HepG2 (cell line): Measurements from ENCODE around the gene PISD. TPM values are rescaled to one million over a fixed set of nuclear protein-coding genes. Genes with fewer than 3 reads are reported as not detected.

Source experiments
- ATAC-seq: fragments of 200-7000 bp; cut with Tn5 transposase; 3 replicates; pipeline ENCODE4 v1.9.1; 2020; ENCODE audit warnings: mild to moderate bottlenecking, moderate library complexity
- BruUV-seq: library from RNA; stranded (reverse); fragments of 400-500 nt; replicated peaks from 2 replicates; lab custom pipeline; 2021; lab: Mats Ljungman, UMichigan
- CTCF ChIA-PET: fragments of 300-600 bp; formaldehyde crosslinking; extraction: SDS; loops from one replicate; lab custom pipeline; 2021; ENCODE audit warnings: low total read pairs, inconsistent platforms, low intra/inter-chr PET ratio; lab: Yijun Ruan, JAX
- POLR2A ChIA-PET: fragments of 350-600 bp; sonication (Branson Sonifier 250); formaldehyde crosslinking; loops from one replicate; lab custom pipeline; 2020; ENCODE audit warnings: antibody characterized with exemption, inconsistent platforms; lab: Yijun Ruan, JAX
- DNase-seq: peaks from one replicate; pipeline ENCODE4 v3.0.0-alpha.2; 2015; ENCODE audit warnings: low spot score
- FAIRE-seq: peaks from 3 replicates; lab custom pipeline; 2011; peaks lifted over from hg19 to GRCh38; lab: Jason Lieb, UNC
- H2AFZ ChIP-seq: one replicate; pipeline ENCODE4 v1.6.1; 2011; ENCODE audit warnings: low read length, inconsistent platforms
- H3K27ac ChIP-seq: fragments of 300-600 bp; 3 replicates; pipeline ENCODE4 v1.8.0; 2011; ENCODE audit warnings: mixed run types, mild to moderate bottlenecking, mixed read lengths, low read length, inconsistent platforms; ENCODE audit not compliant: insufficient read depth; ENCODE audit errors: extremely low read length
- H3K27me3 ChIP-seq, 2 experiments: fragments of 200-600 bp in 1 of 2; 2 replicates in 1 of 2; 3 replicates in 1 of 2; pipeline versions ENCODE4 v1.6.0 to v1.8.0; 2011; ENCODE audit warnings: low read length in 2 of 2, mild to moderate bottlenecking in 2 of 2, moderate library complexity in 2 of 2, inconsistent platforms in 1 of 2; ENCODE audit not compliant: insufficient read depth in 2 of 2, control insufficient read depth in 1 of 2
- H3K36me3 ChIP-seq, 2 experiments: fragments of 200-600 bp in 1 of 2; replicated peaks in 1 of 2; 2 replicates in 1 of 2; 3 replicates in 1 of 2; pipeline versions ENCODE4 v1.5.1 to v1.8.0; 2011; ENCODE audit warnings: low read length in 2 of 2, inconsistent platforms in 1 of 2; ENCODE audit not compliant: insufficient read depth in 2 of 2, control insufficient read depth in 1 of 2
- H3K4me1 ChIP-seq: 2 replicates; pipeline ENCODE4 v1.5.1; 2012; ENCODE audit warnings: low read length, inconsistent platforms; ENCODE audit not compliant: insufficient read depth
- H3K4me2 ChIP-seq: 2 replicates; pipeline ENCODE4 v1.6.0; 2011; ENCODE audit warnings: low read depth, low read length, inconsistent platforms
- H3K4me3 ChIP-seq, 3 experiments: fragments of 200-600 bp in 1 of 3; sonication (generic), shearing (Covaris generic) in 1 of 3; replicated peaks in 1 of 3; 2 replicates each; pipeline ENCODE4 v1.5.1; 2011 to 2016; ENCODE audit warnings: low read length in 3 of 3, inconsistent platforms in 2 of 3, low read depth in 2 of 3, mild to moderate bottlenecking in 2 of 3, control low read depth in 1 of 3, mixed read lengths in 1 of 3; ENCODE audit not compliant: insufficient read depth in 1 of 3
- H3K79me2 ChIP-seq: one replicate; pipeline ENCODE4 v1.6.1; 2011; ENCODE audit warnings: low read length, inconsistent platforms; ENCODE audit not compliant: insufficient read depth
- H3K9ac ChIP-seq: 2 replicates; pipeline ENCODE4 v1.6.0; 2011; ENCODE audit warnings: mild to moderate bottlenecking, low read depth, low read length, inconsistent platforms; ENCODE audit not compliant: insufficient read depth
- H3K9me3 ChIP-seq: 2 replicates; pipeline ENCODE4 v1.5.1; 2012; ENCODE audit warnings: mild to moderate bottlenecking, low read length
- H4K20me1 ChIP-seq: 2 replicates; pipeline ENCODE4 v1.6.0; 2011; ENCODE audit warnings: inconsistent platforms, mild to moderate bottlenecking, low read length, moderate library complexity; ENCODE audit not compliant: insufficient read depth
- JDP2 ChIP-seq: sonication (generic); formaldehyde crosslinking; IDR thresholded peaks from 2 replicates; pipeline ENCODE4 v1.8.1; 2022; ENCODE audit warnings: missing genetic modification reagents, borderline replicate concordance
- MEIS1 ChIP-seq: sonication (generic); formaldehyde crosslinking; IDR thresholded peaks from 2 replicates; pipeline ENCODE4 v1.9.0; 2021; ENCODE audit warnings: mild to moderate bottlenecking, missing genetic modification reagents, moderate library complexity, borderline replicate concordance
- NR2F1 ChIP-seq, 2 experiments: fragments of 450-650 bp in 1 of 2; formaldehyde crosslinking in 1 of 2; IDR thresholded peaks; 2 replicates each; pipeline versions ENCODE4 v1.5.0 to v1.6.1; 2016 to 2020; ENCODE audit warnings: mild to moderate bottlenecking in 1 of 2, missing compliant biosample characterization in 1 of 2, missing genetic modification reagents in 1 of 2, moderate library complexity in 1 of 2
- YEATS2 ChIP-seq: sonication (generic); formaldehyde crosslinking; IDR thresholded peaks from 2 replicates; pipeline ENCODE4 v1.4.0; 2020; ENCODE audit warnings: missing genetic modification reagents, borderline replicate concordance
- ZNF121 ChIP-seq: sonication (generic); formaldehyde crosslinking; IDR thresholded peaks from 2 replicates; pipeline ENCODE4 v1.5.0; 2020; ENCODE audit warnings: mild to moderate bottlenecking, missing genetic modification reagents
- ZSCAN30 ChIP-seq: sonication (generic); formaldehyde crosslinking; IDR thresholded peaks from 2 replicates; pipeline ENCODE4 v1.5.0; 2020; ENCODE audit warnings: mild to moderate bottlenecking, missing genetic modification reagents
- WGBS: methylation state at CpG from one replicate; pipeline ENCODE4 v1.1.6; 2017; ENCODE audit warnings: low lambda C conversion rate; 5-methylcytosine and 5-hydroxymethylcytosine counted together
- in situ Hi-C: cut with HindIII; loops from 2 replicates; pipeline ENCODE4 v1.10.0; 2017; ENCODE audit warnings: low pct_unique_long_range_greater_than_20kb; ENCODE audit not compliant: extremely low pct_ligation_motif_present
- intact Hi-C: fragments of 100-400 bp; cut with micrococcal nuclease; formaldehyde crosslinking; loops from one replicate; pipeline ENCODE4 v1.10.0; 2022; ENCODE audit not compliant: unreplicated experiment
- polyA plus RNA-seq, 8 experiments: library from polyadenylated mRNA; depleted of rRNA in 3 of 8; stranded (reverse) in 7 of 8; unstranded in 1 of 8; fragments of >200 nt; fragmentation: Illumina TruSeq in 4 of 8; extraction: Trizol in 4 of 8; gene quantifications; 2 replicates each; pipeline versions ENCODE4 v1.2.1 to v1.2.3, GENCODE V29; 2011 to 2016; ENCODE audit warnings: low read depth in 4 of 8, missing spikeins in 1 of 8, mixed read lengths in 1 of 8; ENCODE audit not compliant: insufficient read depth in 1 of 8
- total RNA-seq, 5 experiments: library from RNA; depleted of rRNA; stranded (reverse); fragments of >200 nt; fragmentation: Illumina TruSeq; extraction: Trizol; gene quantifications; 2 replicates each; pipeline ENCODE4 v1.2.3, GENCODE V29; 2016; ENCODE audit warnings: low read depth in 1 of 5
- TF ChIP-seq, protein P1 (sequence below): sonication (generic); formaldehyde crosslinking; IDR thresholded peaks from 2 replicates; pipeline ENCODE4 v1.5.1; 2020; ENCODE audit warnings: missing genetic modification reagents, mild to moderate bottlenecking, borderline replicate concordance
- TF ChIP-seq, protein P2 (sequence below): sonication (generic); formaldehyde crosslinking; IDR thresholded peaks from 2 replicates; pipeline ENCODE4 v1.4.0; 2020; ENCODE audit warnings: missing genetic modification reagents

PISD gene
- total and polyA plus RNA-seq, 2 of the 13 experiments (the other 11 are each of a cell fraction or from before 2014, with no cell fraction given), result 30.1 to 47.7 TPM

DNA sequence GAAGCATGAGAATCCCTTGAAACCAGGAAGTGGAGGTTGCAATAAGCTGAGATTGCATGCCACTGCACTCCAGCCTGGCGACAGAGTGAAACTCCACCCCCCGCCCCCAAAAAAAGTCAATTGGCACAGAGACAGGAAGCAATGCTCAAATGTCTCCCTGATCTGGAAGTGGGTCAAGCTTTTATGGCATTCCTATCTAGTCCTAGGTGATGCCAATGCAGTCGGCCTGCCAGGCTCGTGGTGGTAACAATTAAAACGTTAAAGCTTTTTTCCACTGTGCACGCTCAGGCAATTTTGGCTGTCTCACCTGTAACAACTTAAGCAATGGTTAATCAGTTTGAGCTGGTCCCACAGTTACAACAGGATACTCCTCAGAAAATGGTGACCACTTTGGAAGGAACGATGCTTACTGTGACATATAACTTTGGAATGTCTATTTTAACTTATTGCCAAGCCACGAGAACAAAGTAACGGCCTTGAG lies 18.9 kb upstream of the PISD start:
- Histone ChIP-seq H3K36me3 (peaks cover 3 to 25% of the 10 kb centered on the region in 2 experiments; a peak in 3 of 5 replicates), H3K9ac (no peak overlapping the region), H4K20me1 (no peaks in the 10 kb centered on the region), H3K27me3 (no peaks in the 10 kb centered on the region), H3K4me3 (no peak overlapping the region), H3K4me2 (no peak overlapping the region), H3K27ac (no peak overlapping the region), H3K4me1 (peaks cover 6% of the 10 kb centered on the region; the same call in 1 of the 2 replicates)
- in situ Hi-C loops, result no loop called here
- POLR2A ChIA-PET, result interaction anchor here (0.7 kb wide), 1 partner anchor 19 kb away, joined by 3 read pairs; the partner anchor contains the start of gene PISD
- no TSS peak for BruUV-seq
- no peak for FAIRE-seq
- CTCF ChIA-PET, result no interaction called here
- no peak for TF ChIP-seq NR2F1 (CRISPR knock-in tag; IDR thresholded peaks at IDR 0.05)
- no peak for TF ChIP-seq ZSCAN30
- no peak for TF ChIP-seq JDP2 (CRISPR knock-in tag)
- TF ChIP-seq, all 625 proteins: peak for 0
- H2AFZ ChIP-seq, result no peak overlapping the region
- H3K79me2 ChIP-seq, result no peaks in the 10 kb centered on the region
- intact Hi-C loops, result no loop called here
- no peaks in the 10 kb centered on the region for H3K9me3 ChIP-seq
- WGBS, result 97% methylated on average over 9 of the region's 9 CpGs
- ATAC-seq, result no peak
- no peak for DNase-seq

DNA sequence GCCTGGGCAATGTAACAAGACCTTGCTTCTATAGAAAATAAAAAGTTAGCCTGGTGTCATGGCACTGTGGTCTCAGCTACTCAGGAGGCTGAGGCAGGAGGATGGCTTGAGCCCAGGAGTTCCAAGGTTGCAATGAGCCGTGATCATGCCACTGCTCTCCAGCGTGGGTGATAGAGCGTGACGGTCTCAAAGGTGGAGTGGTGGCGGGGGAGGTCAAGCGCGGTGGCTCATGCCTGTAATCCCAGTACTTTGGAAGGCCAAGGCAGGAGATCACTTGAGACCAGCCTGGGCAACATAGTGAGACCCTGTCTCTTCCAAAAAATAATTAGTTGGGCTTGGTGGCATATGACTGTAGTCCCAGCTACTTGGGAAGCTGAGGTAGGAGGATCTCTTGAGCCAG lies 16.7 kb upstream of the PISD start:
- Histone ChIP-seq H2AFZ (no peak overlapping the region), H3K27ac (no peak overlapping the region), H3K79me2 (no peaks in the 10 kb centered on the region), H3K9me3 (no peaks in the 10 kb centered on the region), H3K36me3 (peaks cover 2 to 11% of the 10 kb centered on the region in 2 experiments; a peak in 2 of 5 replicates), H3K4me3 (no peak overlapping the region), H3K27me3 (no peaks in the 10 kb centered on the region), H3K4me1 (no peaks in the 10 kb centered on the region), H4K20me1 (no peaks in the 10 kb centered on the region)
- intact Hi-C loops, result no loop called here
- POLR2A ChIA-PET, result interaction anchor here (0.5 to 0.7 kb wide), 2 partner anchors 9 to 332 kb away, joined by 3 to 4 read pairs; no protein-coding TSS in a partner anchor
- DNase-seq, result no peak
- WGBS, result 92% methylated on average over 7 of the region's 7 CpGs
- no TSS peak for BruUV-seq
- CTCF ChIA-PET, result no interaction called here
- no peak for TF ChIP-seq MEIS1 (CRISPR knock-in tag)
- TF ChIP-seq, protein P1, sequence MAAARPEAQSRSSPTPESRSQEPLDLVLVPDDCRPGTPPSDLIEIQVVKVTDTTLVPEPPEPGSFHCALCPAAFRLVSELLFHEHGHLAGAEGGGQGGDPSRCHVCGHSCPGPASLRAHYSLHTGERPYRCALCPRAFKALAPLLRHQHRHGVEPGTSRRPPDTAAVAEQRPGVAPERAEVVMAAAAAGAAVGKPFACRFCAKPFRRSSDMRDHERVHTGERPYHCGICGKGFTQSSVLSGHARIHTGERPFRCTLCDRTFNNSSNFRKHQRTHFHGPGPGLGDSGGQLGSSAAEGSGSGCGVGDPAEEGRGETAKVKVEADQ (CRISPR knock-in tag), result no peak
- 0 out of 2 replicates have a peak, but pooled peaks have one; percentile 28 for TF ChIP-seq ZNF121
- TF ChIP-seq, protein P2, sequence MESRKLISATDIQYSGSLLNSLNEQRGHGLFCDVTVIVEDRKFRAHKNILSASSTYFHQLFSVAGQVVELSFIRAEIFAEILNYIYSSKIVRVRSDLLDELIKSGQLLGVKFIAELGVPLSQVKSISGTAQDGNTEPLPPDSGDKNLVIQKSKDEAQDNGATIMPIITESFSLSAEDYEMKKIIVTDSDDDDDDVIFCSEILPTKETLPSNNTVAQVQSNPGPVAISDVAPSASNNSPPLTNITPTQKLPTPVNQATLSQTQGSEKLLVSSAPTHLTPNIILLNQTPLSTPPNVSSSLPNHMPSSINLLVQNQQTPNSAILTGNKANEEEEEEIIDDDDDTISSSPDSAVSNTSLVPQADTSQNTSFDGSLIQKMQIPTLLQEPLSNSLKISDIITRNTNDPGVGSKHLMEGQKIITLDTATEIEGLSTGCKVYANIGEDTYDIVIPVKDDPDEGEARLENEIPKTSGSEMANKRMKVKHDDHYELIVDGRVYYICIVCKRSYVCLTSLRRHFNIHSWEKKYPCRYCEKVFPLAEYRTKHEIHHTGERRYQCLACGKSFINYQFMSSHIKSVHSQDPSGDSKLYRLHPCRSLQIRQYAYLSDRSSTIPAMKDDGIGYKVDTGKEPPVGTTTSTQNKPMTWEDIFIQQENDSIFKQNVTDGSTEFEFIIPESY, result peak; percentile 55; the same call in 1 of the 2 replicates
- no peak for TF ChIP-seq YEATS2 (CRISPR knock-in tag)
- TF ChIP-seq, all 625 proteins: peak for 2
- FAIRE-seq (no peak), ATAC-seq (no peak)
- no peak overlapping the region for H3K4me2 ChIP-seq
- H3K9ac ChIP-seq, result no peak overlapping the region
- in situ Hi-C loops, result no loop called here
